SHP77 (cell line): ENCODE measurements around the gene PARP4.
"Not testable (repeated sequence)": the region's sequence is repeated elsewhere in the genome, so short reads cannot be mapped to it uniquely, and the experiment has no call there.

Experiments
- DNase-seq, 2 experiments: peaks; one replicate each; lab custom pipeline; 2025; lab: John Stamatoyannopoulos, UW

PARP4 gene

DNA sequence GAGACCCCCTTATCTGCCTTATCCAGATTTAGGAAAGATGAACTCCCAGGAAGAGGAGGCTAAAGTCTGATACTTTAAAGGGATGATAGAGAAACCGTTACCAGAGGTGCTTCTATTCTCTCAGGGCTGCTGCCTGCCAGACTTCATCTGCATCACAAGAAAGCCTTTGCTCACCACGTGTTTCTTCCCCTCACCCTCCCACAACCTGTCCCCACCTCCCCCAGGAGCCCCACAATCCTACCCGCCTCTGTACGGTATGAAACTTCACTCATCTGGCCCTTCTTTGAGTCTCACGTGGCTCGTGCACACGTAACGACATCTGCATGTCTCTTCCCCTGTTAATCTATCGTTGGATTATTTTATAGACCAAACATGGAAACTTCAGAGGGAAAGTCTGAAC is 67.7 kb downstream of the PARP4 start:
- not testable (repeated sequence) for DNase-seq

DNA sequence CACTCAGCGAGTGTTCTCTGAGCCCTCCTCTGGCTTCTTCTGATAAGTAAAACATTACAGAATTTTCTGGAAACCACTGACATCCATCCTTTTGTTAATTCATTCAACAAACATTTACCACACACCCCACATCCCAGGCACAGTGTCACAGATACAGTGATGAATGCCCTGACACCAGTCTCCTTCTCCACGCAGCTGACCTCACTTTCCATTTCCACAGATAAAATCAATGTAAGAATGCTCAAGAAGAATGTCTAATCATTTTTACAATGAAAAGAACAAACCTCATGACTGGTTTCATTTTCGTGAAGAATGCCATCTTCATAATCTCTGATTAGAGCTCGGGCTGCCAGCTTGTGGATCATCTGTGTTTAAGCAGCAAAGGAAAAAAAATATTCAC is 69.2 kb downstream of the PARP4 start:
- no peak for DNase-seq

DNA sequence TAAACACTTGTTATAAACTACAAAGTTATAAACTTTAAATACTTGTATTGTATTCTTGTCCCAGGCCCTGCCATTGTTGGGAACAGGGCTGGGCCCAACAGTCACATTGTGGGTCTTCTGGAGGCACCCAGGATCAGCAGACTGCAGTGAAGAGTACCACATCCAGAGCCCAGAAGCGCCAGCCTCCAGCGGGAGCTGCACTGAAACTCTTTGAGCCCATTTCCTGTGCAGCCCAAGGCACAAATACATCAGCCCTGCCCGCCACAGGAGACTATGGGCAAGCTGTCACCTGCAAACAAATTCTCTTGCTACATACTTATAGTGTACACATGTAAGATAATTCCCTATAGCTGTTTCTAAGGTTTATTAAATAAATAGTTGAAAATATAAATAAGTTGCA is 86.5 kb downstream of the PARP4 start:
- DNase-seq = not testable (repeated sequence)

DNA sequence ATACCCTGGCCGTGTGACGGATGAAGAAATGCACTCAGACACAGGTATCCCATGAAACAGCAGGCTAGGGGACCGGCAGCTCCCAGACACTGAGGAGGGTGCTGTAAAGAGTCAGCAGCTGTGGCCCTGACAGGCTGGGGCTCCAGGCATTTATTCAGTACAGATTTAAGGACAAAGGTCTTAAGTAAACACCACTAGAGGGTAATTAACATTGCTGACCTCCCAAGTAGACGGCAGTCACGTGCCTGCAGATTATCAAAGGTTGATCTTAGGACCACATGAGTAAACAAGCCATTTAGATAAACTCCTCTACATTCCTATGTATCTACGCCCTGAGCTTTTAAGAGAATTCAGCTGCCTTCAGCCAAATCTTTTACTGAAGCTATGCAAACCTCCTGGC is 92.9 kb downstream of the PARP4 start:
- DNase-seq = not testable (repeated sequence)

DNA sequence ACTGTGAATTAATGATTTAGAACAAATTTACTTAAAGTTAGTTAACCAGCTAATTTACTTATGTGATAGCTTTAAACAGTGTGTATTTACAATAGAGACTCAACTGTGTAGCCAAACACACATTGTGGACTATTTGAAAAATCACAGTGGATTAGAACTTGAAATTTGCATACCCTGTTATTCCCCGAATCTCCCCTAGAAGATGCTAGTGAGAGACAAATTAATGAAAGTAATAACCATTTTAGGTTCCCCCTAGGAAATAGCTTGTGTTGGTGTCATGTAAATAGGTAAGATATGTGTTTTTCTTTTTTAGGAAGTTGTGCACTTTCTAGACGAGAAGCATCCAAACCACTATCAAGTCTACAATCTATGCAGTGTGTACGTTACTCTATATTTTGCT is 104.7 kb downstream of the PARP4 start:
- no peak for DNase-seq

DNA sequence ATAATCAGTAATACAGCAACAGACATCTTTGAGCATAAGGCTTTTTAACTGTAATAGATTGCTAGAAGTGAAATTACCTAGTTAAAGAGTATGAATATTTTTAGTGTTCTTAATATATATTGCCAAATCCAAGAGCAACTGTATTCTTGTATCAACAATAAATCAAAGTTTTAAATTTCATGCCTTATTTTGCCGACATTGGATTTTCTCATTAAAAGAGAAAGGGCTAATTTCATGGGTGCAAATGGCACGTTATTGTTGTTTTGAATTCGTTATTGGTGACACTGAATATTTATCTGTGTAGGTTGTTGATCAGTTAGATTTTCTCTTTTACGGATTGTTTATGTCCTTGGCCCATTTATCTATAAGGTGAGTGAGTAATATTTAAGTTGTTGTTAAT is 106.1 kb downstream of the PARP4 start:
- DNase-seq = no peak

DNA sequence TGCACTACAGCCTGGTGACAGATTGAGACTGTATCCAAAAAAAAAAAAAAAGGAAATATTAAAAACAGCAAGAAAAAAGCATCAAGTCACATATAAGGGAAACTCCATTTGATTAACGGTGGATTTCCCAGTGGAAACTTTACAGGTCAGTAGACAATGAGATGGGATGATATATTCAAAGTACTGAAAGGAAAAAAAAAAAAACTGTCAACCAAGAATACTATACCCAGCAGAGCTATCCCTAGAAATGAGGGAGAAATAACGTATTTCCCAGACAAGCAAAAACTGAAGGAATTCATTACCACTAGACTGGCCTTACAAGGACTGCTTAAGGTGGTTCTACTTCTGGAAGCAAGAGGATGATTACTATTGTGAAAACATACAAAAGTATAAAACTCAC is 115.8 kb downstream of the PARP4 start:
- no peak for DNase-seq

DNA sequence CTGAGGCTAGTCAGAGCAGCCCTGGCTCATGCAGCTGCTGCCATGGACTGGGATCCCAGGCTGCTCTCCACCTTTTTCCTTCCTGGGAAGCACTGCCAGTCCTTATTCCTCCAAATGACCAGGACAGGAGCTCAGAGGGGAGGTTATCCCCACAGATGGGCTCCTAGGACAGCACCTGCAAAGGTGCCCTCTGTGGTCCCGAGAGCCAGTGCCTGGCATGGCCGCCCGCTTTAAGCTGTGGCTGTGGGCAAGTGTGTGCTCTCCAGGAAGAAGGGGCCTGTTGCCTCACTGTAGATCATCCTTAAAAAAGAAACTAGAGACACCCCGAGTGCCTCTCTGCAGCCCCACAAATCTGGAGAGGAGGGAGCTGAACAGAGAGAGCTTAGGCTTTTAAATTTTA is 119.6 kb downstream of the PARP4 start:
- DNase-seq = no peak

DNA sequence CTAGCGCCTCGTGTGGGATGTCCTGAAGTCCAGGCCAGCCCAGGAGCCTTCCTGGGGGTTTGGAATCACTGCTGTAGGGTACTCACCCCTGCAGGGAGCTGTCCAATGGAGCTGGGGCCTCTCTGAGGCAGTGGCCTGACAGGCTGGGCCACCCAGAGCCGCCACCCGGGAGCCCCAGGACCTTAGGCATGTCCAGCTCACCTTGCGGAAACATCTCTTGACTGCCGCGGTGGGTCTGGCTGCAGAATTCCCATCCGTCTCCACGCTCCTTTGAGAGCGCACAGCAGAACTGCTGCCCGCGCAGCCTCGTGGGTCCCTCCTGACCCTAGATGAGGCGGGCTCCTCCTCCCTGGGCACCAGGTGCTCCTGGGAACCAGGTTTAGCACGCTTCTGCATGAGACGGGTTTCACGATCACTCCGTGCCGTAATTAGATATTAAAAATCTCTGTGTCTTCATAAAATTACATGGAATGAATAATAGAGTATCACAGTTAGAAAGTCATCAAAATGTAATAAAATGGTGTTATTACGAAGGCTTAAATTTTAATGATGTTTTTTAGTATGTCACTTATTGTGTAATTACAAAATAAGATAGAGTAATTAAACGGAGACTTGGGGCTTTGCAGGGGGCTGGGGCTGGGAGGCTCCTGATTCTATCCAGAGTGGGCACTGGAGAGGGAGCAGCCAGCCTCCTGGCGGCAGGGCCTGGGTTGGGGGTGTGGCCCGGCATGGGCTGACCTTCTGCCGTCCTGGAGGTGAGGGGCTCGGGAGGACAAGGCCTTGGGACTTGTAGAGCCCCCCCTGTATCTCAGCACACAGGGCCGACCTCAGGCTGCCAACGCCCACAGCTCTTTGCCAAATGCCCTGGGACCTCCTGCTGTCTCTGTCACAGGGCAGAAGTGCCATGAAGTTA is 120.6 kb downstream of the PARP4 start:
- not testable (repeated sequence) for DNase-seq

DNA sequence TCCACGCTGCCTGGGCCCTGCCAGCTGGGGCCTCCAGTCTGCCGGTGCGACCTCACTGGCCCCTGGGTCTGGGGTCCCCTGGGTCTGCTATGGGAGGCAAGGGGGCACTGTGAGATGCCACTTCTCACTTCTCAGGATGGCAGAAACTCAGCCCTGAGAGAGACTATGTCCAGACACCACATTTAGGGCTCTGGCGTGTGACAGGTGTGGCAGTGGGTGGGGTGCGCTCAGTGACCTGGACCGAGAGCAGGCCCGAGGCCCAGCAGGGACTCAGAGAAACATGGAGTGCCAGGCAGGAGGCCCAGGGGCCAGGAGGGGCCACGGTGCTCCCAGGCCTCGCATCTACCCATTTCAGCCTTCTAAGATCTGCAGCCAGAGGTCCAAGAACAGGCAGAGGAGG is 121.8 kb downstream of the PARP4 start:
- DNase-seq = not testable (repeated sequence)

DNA sequence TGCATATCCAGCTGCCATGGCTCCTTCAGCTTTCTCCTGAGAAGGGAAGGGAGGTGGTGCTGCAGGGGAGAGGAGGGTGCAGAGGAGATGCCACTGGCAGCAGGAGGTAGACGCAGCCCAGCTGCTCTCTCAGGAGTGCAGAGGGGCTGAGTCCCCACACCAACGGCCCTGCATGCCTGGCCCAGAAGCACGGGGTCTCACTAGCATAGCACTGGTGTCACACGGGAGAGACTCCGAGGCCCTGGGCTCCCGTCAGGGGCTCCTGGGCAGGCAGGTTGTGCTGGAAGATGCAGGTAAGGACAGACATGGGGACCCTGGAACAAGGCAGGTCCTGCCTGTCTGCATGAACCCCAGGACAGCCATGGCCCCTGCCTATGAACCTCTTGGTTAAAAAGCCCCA is 123.1 kb downstream of the PARP4 start:
- no peak for DNase-seq

DNA sequence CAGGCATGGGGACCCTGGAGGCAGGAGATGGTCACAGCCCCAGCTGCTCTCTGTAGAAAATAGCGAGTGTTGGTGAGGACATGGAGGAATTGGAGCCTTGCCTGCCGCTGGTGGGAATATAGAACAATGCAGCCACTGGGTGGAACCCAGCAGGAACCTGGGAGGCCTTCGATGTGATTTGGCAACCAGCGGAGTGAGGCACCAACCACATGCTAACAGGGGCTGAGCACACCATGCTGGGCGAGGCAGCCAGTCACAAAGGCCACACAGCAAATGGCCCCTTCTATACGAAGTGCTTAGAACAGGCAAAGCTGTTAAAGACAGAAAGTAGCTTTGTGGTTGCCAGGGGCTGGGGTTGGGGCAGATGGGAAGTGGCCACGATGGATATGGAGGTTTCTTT is 123.8 kb downstream of the PARP4 start:
- DNase-seq = not testable (repeated sequence)

DNA sequence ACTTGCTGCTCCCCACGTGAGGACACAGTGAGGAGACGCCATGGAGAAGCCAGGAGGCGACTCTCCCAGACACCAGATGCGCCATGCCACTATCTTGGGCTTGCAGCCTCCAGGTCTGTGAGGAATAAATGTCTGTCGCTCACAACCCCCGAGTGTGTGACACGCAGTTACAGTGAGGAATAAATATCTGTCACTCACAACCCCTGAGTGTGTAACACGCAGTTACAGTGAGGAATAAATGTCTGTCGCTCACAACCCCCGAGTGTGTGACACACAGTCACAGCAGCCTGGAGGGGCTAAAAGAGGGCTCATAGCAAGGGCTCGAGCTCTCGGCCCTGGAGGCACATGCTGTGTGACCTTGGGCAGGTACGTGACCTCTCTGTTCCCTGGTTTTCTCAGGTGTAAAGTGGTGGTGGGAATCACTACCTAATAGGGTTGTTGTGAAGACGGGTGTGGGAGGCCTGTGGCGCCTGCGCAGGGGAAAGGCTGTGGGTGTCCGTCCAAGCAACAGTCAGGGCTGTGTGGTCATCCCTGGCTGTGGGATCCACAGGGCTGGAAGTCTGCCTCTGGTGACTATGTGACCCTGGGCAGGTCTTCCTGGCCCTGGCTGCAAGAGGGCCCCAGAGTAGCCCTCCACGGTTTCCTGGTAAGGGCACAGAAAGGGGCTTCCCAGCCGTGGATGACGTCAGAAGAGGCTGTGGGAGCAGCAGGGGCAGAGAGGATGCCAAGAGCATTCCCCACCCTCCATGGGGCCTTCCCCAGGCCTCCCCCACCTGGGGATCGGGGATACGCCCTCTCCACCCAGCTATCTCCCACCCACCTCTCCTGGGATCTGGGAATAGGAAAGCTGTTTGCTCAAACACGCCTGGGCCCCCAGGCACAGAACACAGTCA is 125.5 kb downstream of the PARP4 start:
- DNase-seq = no peak

DNA sequence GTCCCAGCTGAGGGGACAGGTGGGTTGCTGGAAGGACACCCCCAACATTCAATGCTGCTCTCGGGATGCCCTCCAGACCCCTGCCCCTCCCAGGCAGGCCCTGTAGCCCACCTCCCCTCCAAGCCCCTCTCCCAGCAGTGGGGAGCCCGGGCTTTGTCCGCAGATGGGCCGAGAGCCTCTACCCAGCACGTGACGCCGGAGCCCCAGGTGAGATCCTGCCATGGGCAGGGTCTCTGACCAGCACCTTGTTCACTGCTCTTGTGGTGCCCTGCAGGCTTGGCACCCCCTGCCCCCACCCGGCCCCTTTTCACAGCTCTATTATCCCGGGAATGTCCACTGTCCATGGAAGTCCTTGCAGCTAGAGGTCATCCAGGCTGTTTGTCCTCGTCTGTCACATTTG is 126.7 kb downstream of the PARP4 start:
- DNase-seq = no peak

DNA sequence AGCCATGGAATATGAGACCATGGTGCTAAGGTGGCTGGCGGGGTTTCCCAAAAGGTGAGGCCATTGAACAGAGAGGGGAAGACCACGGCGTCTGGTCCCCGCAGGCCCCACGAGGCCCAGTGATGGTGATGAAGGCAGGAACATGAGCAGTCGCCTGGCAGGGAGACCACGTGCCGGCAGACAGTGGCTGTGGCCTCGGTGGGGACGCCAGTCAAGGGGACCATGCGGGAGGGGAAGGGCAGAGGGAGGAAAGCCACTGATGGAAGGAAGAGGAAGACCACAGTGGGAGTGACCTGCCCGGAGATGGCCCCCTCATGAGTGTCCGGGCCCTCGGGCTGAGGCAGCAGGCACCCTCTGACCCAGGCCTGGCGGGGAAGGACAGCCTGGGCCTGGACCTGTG is 127.6 kb downstream of the PARP4 start:
- not testable (repeated sequence) for DNase-seq

DNA sequence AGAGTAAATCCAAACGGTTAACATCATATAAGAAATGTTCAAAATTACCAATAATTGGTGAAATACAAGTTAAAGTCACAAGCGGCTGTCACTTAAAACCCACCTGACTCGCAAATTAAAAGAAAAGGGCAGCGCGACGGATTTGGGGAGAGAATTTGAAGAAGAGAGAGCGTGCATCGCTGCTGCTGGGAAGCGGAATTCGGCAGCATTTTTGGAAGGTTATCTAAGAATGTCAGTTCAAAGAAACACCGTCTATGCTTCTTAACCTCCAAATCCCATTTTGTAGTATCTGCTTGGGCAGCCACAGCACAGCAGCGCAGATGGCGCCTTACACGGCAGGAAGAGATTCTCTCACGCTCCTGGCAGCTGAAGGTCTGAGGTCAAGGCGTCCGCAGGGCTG is 128.5 kb downstream of the PARP4 start:
- DNase-seq = not testable (repeated sequence)

DNA sequence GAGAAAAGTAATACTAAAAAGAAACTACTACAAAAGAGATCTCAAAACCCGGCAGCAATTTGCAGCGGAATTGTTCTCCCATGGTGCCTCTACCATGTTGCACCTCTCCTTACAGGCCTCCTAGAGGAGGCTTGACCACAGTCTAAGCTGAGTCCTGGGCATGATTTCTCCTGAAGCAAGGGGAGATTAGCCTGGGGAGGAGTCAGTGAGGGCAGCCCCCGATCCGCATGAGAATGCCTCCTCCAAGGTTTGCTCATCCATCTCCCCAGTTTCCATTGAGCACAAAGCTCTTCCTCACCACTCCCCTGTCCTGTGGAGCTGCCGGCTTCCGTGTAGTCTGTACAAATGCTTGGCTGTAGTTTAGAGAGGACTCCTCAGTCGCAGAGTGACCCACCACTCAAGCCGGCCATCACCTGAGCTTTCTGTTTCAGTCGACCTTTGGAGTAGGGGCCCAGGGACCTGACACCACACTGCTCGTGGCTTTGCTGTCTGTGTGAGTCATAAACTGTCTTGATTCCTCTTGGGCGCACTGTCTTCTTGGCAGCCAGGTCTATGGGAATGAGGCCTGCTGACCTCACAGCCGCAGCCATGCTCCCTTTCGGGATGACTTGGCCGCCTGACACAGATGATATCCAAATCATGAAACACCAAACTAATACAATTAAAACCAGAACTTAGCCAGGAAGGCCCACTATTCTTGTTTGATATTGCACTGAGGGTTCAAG is 130.9 kb downstream of the PARP4 start:
- DNase-seq = no peak

DNA sequence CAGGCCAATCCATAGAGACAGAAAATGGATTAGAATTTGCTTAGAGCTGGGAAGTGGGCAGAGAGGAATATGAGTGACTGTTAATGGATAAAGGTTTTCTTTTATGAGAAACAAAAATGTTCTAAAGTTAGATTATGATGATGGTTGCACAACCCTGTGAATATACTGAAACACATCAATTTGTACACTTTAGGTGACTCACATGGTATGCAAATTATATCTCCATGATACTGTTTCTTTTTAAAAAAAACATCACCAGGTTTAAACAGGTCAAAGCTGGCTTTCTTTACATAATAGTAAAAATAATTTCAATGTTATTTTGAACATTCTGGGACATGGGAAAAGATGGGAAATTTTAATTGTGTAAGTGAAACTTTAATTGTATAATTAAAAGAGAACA is 131.7 kb downstream of the PARP4 start:
- not testable (repeated sequence) for DNase-seq

DNA sequence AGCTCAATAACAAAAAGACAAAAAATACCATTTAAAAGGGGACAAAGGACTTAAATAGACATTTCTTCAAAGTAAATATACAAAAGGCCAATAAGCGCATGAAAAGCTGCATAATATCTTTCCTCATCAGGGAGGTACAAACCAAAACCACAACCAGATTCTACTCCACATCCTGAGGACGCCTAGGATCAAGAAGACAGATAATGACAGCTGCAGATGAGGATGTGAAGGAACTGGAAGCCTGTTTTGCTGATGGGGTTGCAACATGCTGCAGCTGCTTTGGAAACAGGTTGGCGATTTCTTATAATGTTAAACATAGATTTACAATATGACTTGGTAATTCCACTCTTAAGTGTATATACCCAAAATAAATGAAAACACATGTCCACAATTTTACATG is 132.4 kb downstream of the PARP4 start:
- not testable (repeated sequence) for DNase-seq

DNA sequence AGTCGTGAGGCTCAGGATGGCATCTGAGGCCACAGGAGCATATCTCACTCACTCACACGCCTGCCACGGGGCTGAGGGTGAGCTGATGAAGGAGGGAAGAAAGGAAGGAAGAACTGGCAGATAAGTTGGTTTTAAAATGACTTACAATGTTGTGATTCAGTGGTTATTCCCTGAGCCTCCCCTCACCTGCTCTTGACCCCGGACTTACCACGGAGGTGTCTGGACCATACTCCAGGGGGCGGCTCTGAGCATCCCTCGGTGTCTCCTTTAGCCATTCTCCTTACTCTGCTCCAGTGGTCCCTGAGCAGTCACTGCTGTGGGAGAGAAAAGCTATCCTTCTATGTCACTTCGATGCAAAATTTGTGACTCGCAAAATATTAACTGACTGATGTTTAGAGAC is 141.3 kb downstream of the PARP4 start:
- not testable (repeated sequence) for DNase-seq
